ENCODE measurements around the gene CHCHD5. TPM values are rescaled to one million over a fixed set of nuclear protein-coding genes. Genes with fewer than 3 reads are reported as not detected.

The CHCHD5 gene
- total RNA-seq, 1 experiment from 2014 or later: 24.7 TPM

DNA sequence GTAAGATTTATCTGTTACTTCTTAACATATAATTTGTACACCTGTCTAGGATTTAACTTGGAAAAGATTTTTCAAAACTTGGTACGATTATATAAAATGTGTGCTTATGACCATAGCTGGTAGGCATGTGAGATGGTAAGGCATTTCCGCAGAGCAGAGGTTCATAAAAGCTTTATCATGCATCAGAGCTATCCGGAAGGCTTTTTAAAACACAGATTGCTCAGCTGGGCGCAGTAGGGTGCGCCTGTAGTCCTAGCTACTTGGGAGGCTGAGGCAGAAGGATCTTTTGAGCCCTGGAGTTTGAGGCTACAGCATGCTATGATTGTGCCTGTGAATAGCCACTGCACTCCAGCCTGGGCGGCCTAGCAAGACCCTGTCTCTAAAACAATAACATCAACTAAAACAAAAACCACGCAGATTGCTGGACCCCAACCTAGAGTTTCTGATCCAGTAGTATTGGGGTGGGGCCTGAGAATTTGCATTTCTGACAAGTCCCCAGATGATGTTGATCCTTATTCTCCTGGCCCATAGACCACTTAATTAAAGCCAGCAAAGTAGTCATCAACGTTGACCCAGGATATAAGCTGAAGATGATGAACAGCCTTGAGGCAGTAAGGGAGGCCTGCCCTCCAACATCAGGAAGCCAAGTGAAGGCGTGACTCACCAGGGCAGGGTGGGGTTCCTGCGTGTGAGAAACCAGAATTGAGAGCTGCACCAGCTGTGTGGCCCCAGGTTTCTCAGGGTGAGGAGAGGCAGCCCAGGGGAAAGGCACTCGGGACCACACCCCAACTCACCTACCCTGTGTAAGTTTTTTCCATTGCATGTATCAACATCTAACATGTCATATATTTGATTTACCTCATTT, 39.7 kb downstream of the CHCHD5 start:
- DNase-seq (ENCODE audit: low spot score): no peak

DNA sequence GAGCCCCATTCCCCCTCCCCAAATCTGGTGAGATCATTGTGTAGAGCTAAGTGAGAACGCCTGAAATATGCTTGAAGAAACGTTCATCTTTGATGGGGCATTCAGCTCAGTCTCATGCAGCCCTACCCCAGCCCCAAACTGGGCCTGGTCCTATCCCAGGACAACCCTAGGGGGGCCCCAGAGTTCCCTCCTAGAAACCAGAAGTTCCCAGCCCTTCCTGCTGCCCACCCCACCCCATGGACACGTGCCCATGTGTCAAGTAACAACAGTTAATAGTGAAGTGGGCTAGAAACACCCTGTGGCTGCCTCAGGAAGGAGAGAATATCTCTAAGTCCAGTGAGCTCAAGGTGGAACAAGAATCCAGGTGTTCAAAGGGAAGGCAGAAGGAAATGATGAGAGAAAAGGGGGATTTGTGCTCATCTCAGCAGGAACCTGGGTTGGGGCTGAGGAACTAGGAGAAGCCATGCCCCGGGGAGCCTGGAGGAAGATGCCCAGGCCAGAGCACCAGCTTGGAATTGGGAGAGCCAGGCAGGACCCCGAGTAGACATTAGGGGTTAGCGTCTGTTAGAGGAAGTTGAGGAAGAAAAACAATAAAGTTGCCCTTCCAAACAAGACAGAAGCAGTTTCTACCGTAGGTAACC, 41.2 kb downstream of the CHCHD5 start:
- no peak for DNase-seq (ENCODE audit: low spot score)

DNA sequence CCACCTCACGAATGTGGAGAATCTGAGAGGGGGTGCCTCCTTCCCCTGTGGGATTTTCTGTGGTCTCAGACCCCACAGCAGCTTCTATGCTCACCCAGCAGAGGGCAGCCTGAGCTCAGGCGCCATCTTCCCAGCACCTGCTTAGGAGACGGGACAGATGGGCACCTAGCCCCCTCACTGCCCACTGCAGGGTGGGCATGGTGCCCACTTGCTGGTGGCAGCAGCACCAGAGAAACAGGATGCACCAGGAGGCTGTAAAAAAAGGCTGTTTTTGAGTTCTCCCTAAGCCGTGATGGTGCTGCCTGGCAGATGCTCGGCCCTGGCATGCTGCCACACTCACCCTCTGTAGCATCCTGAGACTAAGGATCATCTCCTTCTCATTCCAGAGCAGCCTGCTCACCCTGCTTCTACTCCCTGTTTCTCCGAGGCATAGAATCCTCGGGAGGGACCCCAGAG, 42.2 kb downstream of the CHCHD5 start:
- DNase-seq (ENCODE audit: low spot score): peak; percentile 73

DNA sequence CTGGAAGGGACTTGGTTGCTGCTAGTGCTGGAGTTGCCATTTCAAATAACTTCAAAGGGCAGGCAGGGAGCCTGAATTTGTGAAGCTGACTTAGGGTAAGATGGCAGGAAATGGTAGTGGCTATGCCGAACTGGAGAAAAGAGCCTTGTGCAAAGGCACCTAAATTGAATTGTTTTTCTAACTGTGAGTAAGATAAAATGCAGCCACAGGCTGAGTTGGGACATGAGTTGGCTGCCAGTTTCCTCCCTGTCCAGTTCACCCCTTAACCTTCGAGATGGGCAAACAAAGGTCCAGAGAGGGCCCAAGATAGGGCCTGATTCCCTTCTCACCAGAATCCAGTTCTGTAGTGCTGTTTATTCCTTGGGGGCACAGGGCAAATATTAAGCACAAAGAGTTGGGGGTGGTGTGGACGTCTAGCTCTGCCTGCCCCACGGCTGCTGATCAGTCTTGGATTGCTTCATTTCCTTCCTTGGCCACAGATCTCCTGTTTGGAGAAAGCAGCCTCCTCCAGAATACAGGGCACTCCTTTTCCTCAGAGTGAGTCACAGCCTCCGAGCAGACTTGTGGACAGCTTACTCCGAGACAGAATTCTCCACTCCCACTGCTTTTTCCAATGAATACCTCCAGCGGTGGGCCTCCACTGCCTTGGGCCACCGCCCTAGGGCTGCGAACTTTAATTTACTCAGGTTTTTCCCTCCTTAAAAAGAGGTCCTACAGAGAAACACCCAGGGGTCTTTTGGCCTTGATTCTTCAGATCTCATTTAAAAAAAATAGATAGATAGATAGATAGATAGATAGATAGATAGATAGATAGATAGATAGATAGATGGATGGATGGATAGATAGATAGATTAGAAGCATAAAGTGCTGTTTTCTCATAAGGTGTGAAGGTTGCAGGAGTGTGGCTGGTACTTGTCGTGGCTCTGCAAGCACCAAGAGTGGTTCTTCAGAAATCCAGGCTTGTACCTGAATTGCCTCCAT, 42.9 kb downstream of the CHCHD5 start:
- no peak for DNase-seq (ENCODE audit: low spot score)

DNA sequence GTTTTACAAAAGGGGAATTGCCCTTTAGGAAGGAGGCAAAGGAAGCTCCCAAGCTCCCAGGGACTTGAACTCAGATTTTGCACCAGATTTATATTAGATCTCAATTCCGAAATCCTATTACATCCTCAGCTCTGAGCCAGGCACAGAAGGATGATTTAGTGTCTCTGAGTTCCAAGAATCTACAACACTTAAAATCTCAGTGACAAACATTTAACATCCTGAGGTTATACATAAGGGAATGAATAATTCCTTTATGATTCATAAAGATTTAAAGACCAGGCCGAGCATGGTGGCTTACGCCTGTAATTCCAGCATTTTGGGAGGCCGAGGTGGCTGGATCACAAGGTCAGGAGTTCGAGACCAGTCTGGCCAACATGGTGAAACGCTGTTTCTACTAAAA, 44.8 kb downstream of the CHCHD5 start:
- no peak for DNase-seq (ENCODE audit: low spot score)

DNA sequence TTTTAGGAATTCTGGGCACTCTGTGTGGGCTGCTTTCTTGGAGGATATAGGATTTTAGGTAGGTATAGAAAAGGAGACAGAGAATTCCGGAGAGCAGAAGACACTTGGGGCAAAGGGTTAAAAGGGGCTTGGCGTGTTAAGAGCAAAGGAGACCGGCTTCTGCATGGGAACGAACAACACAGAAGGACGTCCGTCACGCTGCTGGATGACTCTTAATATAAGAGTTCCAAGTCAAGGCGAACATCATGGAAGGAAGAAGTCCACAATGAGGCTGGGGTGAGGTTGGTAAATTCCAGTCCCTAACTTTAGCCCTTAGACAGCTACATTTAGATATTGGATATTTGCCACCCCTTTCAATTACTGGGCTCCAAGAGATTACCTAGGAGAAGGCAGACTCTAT, 45.4 kb downstream of the CHCHD5 start:
- no peak for DNase-seq (ENCODE audit: low spot score)

DNA sequence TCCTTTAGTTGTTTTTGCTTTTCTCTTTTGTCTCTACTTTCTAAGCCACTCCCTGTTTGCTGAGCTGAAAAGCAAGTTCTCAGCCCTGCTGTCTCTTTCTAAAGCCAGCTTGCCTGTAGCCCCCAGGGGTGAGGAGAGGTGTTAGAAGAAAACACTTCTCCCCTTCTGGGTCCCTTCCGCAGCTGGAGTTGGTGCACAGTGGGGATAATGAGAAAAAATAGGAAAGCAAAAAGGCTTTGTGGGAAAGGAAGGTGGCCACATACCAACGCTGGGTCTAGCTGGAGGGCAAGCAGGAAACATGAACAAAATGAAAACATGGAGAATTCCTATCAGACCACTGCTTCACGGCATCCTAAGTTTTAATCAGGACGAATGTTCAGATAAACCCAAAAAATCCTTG, 45.9 kb downstream of the CHCHD5 start:
- no peak for DNase-seq (ENCODE audit: low spot score)

DNA sequence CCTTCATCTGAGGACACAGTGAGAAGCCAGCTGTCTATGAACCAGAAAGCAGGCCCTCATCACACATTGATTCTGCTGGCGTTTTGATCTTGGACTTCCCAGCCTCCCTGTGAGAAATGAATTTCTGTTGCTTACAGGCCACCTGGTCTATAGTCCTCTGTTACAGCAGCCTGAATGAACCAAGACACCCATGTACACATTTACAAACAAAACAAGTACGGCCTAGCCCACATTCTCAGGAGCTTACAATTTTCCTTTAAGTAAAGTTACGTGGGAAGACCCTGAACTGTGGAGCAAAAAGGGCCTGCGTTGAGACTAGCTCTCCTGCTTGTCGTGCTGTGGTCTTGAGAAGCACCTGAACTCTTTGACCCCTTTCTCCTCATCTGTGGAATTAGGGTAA, 49.3 kb downstream of the CHCHD5 start:
- no peak for DNase-seq (ENCODE audit: low spot score)

DNA sequence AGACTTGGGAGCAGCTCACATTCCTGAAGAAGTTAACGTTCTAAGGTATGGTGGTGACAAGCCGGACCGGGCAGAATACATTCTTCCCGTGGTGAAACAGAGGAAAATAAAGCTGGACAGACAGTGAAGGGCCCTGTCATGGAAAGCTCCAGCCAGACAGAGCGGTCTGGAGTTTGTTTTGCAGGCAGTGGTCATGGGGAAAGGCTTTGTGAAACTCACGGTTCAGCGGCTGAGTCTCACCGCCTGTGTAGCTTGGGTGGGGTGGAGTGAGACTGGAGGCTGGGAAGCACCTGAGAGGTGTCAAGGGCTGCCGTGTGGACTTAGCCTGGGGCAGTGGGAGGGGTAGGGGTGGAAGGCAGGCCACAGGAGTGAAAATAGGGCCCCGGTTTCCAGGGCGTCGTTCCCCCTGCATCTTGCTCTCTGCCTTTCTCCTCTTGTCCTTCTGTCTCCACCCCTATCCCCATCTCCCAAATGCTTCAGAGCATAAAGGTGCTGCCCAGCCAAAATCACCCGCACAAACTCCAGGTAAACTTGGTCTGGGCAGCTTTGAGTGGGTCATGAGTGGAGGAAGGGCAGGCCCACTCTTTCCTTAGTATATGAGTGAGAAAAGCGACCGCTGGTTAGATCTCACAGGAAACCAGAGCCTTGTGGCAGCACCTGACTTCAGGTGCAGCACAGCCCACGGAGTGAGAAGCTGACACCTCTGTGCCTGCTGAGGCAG, 49.9 kb downstream of the CHCHD5 start:
- DNase-seq (ENCODE audit: low spot score): no peak

DNA sequence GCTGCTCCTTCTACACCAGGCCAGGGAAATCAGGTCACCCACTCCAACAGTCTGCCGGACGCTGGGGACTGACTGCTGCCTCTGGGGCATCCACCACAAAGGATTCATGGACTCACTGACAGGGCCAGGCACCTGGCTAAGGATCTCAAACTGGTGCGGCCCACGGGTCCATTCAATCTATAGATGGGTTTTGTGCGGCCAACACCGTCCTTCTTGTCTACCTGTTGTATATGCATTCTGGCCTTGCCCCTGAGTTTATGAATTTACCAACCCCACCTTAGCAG, 50.4 kb downstream of the CHCHD5 start:
- no peak for DNase-seq (ENCODE audit: low spot score)

DNA sequence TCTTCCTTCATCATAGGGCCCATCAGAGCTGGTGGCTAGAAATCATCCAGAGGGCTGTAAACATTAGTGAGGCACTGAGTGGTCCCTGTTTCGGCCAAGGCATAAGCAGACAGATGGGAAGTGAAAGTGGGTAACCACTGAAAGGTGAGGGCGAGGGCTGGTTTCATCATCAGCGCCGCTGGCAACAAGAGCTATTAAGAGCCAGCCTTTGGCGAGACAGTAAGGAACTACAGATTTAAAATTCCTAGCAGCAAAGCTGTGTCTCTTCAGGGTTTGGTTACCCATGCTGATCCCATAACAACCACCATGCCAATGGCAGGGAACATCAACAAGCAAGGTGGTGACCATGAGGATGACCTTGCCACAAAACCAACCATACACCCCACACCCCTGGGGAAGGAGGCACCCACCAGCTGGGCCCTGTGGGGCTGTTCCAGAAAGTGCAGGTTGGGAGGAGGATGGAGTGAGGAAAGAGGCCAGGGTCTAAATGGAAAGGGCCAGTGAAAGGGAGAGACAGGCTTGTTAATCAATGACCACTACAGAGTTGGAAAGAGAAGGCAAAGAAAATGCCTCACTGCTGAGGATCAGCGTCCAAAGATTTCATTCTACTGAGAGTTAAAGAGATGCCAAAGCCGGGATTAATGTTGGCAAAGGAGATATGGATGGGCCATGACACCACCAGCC, 52.3 kb downstream of the CHCHD5 start:
- no peak for DNase-seq (ENCODE audit: low spot score)

DNA sequence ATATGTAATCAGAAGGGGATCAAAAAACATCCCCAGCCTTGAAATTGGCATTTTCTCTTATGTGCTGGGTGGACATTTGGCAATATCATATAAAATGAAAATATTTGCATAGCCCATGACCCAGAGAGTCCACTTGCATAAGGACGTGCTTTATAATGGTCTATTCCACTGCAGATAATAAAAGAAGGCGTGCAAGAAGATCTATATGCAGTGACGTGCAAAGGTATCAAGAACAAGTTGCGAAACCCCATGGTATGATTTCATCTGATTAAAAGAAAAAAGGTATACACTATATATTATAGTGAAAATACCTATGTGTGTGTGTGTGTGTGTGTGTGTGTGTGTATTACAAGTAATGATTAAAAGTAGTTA, 52.9 kb downstream of the CHCHD5 start:
- no peak for DNase-seq (ENCODE audit: low spot score)

Small RNA genes lying within 50 kb of the gene (small RNA-seq; reads per million reads assigned to genes)
- not detected for gene RF00019

Other genes with a start within 250 kb of the CHCHD5 start
- 2.5 and 3.3 TPM in 2 replicates for gene RGPD8, start 151.0 kb upstream of the CHCHD5 start, total RNA-seq (2014; rRNA removed; shearing (Covaris generic))
- gene TTL, start 102.5 kb upstream of the CHCHD5 start, total RNA-seq (2014; rRNA removed; shearing (Covaris generic)): 9.4 and 10.4 TPM in 2 replicates
- gene POLR1B, start 42.1 kb upstream of the CHCHD5 start, total RNA-seq (2014; rRNA removed; shearing (Covaris generic)): 33.0 and 33.5 TPM in 2 replicates
- 30.3 and 32.7 TPM in 2 replicates for gene SLC20A1, start 61.3 kb downstream of the CHCHD5 start, total RNA-seq (2014; rRNA removed; shearing (Covaris generic))
- gene NT5DC4, start 136.4 kb downstream of the CHCHD5 start, total RNA-seq (2014; rRNA removed; shearing (Covaris generic)): 1.4 and 1.6 TPM in 2 replicates
- gene CKAP2L, start 180.0 kb downstream of the CHCHD5 start, total RNA-seq (2014; rRNA removed; shearing (Covaris generic)): 2.5 and 4.0 TPM in 2 replicates
- gene IL1A, start 199.9 kb downstream of the CHCHD5 start, total RNA-seq (2014; rRNA removed; shearing (Covaris generic)): not detected in 2 replicates

All from HT-29 (cell line).